Loucy (cell line): ENCODE measurements around the gene ARHGAP26.

ENCODE experiments used
- H2AFZ ChIP-seq: fragments of 200-600 bp; sonication (generic); 2 replicates; pipeline ENCODE4 v1.6.0; 2016; ENCODE audit warnings: antibody characterized with exemption, mild to moderate bottlenecking, low read length, moderate library complexity
- H3F3A ChIP-seq: fragments of 200-600 bp; 2 replicates; pipeline ENCODE4 v1.6.0; 2016; ENCODE audit warnings: antibody characterized with exemption, low read depth, mild to moderate bottlenecking
- H3K27me3 ChIP-seq: fragments of 200-600 bp; sonication (generic); 2 replicates; pipeline ENCODE4 v1.6.1; 2014; ENCODE audit warnings: low read length, mild to moderate bottlenecking; ENCODE audit not compliant: insufficient read depth, poor library complexity, severe bottlenecking
- H3K36me3 ChIP-seq: fragments of 200-600 bp; sonication (generic); 2 replicates; pipeline ENCODE4 v1.6.1; 2016; ENCODE audit warnings: low read length; ENCODE audit not compliant: insufficient read depth
- H3K4me1 ChIP-seq: fragments of 200-600 bp; sonication (generic); 2 replicates; pipeline ENCODE4 v1.5.1; 2014; ENCODE audit warnings: low read length, mild to moderate bottlenecking; ENCODE audit not compliant: insufficient read depth, poor library complexity, severe bottlenecking
- H3K4me2 ChIP-seq: fragments of 200-600 bp; sonication (generic); 2 replicates; pipeline ENCODE4 v1.6.0; 2014; ENCODE audit warnings: antibody characterized with exemption, low read length, low read depth, mild to moderate bottlenecking; ENCODE audit not compliant: poor library complexity, severe bottlenecking
- H3K4me3 ChIP-seq: fragments of 200-600 bp; sonication (generic); 2 replicates; pipeline ENCODE4 v1.5.1; 2014; ENCODE audit warnings: low read length, mild to moderate bottlenecking, mixed read lengths; ENCODE audit not compliant: poor library complexity, severe bottlenecking
- H3K79me2 ChIP-seq: fragments of 200-600 bp; sonication (generic); 2 replicates; pipeline ENCODE4 v1.6.1; 2014; ENCODE audit warnings: low read length; ENCODE audit not compliant: insufficient read depth
- H3K9ac ChIP-seq: fragments of 200-600 bp; sonication (generic); 2 replicates; pipeline ENCODE4 v1.6.0; 2014; ENCODE audit warnings: mild to moderate bottlenecking, low read depth, low read length, moderate library complexity; ENCODE audit not compliant: poor library complexity, severe bottlenecking
- H3K9me2 ChIP-seq: fragments of 200-600 bp; sonication (generic); replicated peaks from 2 replicates; pipeline ENCODE4 v1.6.1; 2016; ENCODE audit warnings: low read depth, low read length, mixed read lengths
- H3K9me3 ChIP-seq: fragments of 200-600 bp; sonication (generic); 2 replicates; pipeline ENCODE4 v1.6.1; 2014; ENCODE audit warnings: mild to moderate bottlenecking, antibody characterized with exemption, low read length, low read depth; ENCODE audit not compliant: insufficient read depth
- H4K20me1 ChIP-seq: fragments of 200-600 bp; sonication (generic); 2 replicates; pipeline ENCODE4 v1.6.0; 2014; ENCODE audit warnings: antibody characterized with exemption, low read length, mild to moderate bottlenecking; ENCODE audit not compliant: insufficient read depth, poor library complexity, severe bottlenecking
- CTCF ChIP-seq: fragments of 200-600 bp; sonication (generic); conservative IDR thresholded peaks from 2 replicates; pipeline ENCODE4 v1.5.1; 2014; ENCODE audit warnings: mild to moderate bottlenecking, antibody characterized with exemption, low read length
- EZH2phosphoT487 ChIP-seq: fragments of 200-600 bp; IDR thresholded peaks from 2 replicates; pipeline ENCODE4 v1.6.1; 2018; ENCODE audit warnings: antibody characterized with exemption, mild to moderate bottlenecking, moderate library complexity, borderline replicate concordance

ARHGAP26 gene

GRCh38 chr5:143017541-143017940, 247.4 kb downstream of the ARHGAP26 start:
- no peak overlapping the region for H3K4me3 ChIP-seq
- H4K20me1 ChIP-seq = no peaks in the 10 kb centered on the region
- H3K27me3 ChIP-seq = no peaks in the 10 kb centered on the region
- TF ChIP-seq CTCF (no peak), EZH2phosphoT487 (no peak)
- H3K9ac ChIP-seq = no peak overlapping the region
- no peak overlapping the region for H3K4me2 ChIP-seq
- H3K4me1 ChIP-seq = no peaks in the 10 kb centered on the region
- no peaks in the 10 kb centered on the region for H3K79me2 ChIP-seq
- H2AFZ ChIP-seq = no peak overlapping the region
- peaks cover 6% of the 10 kb centered on the region; the same call in 1 of the 2 replicates for H3K36me3 ChIP-seq
- no peaks in the 10 kb centered on the region for H3K9me2 ChIP-seq
- H3F3A ChIP-seq = no peaks in the 10 kb centered on the region
- H3K9me3 ChIP-seq = no peaks in the 10 kb centered on the region; the same call in 1 of the 2 replicates

GRCh38 chr5:143017992-143018391, 247.8 kb downstream of the ARHGAP26 start:
- Histone ChIP-seq H2AFZ (no peak overlapping the region), H3F3A (no peaks in the 10 kb centered on the region), H3K9ac (no peak overlapping the region), H3K9me3 (no peaks in the 10 kb centered on the region; the same call in 1 of the 2 replicates), H3K79me2 (no peaks in the 10 kb centered on the region), H3K9me2 (no peaks in the 10 kb centered on the region), H3K4me3 (no peak overlapping the region), H3K36me3 (peaks cover 6% of the 10 kb centered on the region; the same call in 1 of the 2 replicates), H4K20me1 (no peaks in the 10 kb centered on the region), H3K4me2 (no peak overlapping the region), H3K27me3 (no peaks in the 10 kb centered on the region), H3K4me1 (no peaks in the 10 kb centered on the region)
- TF ChIP-seq EZH2phosphoT487 (no peak), CTCF (no peak)

GRCh38 chr5:143019157-143019556, 249.0 kb downstream of the ARHGAP26 start:
- Histone ChIP-seq H3K4me3 (no peak overlapping the region), H3K9me3 (no peaks in the 10 kb centered on the region; the same call in 1 of the 2 replicates), H3K4me2 (no peak overlapping the region), H3K4me1 (no peaks in the 10 kb centered on the region), H3K36me3 (peaks cover 5% of the 10 kb centered on the region; the same call in 1 of the 2 replicates), H3K79me2 (no peaks in the 10 kb centered on the region), H3F3A (no peaks in the 10 kb centered on the region), H3K9me2 (no peaks in the 10 kb centered on the region), H2AFZ (no peak overlapping the region), H4K20me1 (no peaks in the 10 kb centered on the region), H3K9ac (no peak overlapping the region), H3K27me3 (no peaks in the 10 kb centered on the region)
- TF ChIP-seq CTCF (no peak), EZH2phosphoT487 (no peak)
